CD14-positive monocyte (primary cell): ENCODE results near the gene PTCH2. TPM values are rescaled to one million over a fixed set of nuclear protein-coding genes. Genes with fewer than 3 reads are reported as not detected.

Source experiments
- DNase-seq, 3 donors: peaks; one replicate each; pipeline ENCODE4 v3.0.0-alpha.2; 2011 to 2022
- H2AFZ ChIP-seq: 2 replicates; pipeline ENCODE4 v1.6.0; 2012; ENCODE audit warnings: mild to moderate bottlenecking, low read depth, low read length, inconsistent platforms; ENCODE audit not compliant: insufficient read depth, poor library complexity, severe bottlenecking
- H3K27ac ChIP-seq, 2 donors: 1 replicate in 1 of 2; 2 replicates in 1 of 2; pipeline ENCODE4 v1.5.1; 2012 to 2013; ENCODE audit warnings: low read length in 2 of 2, control low read depth in 1 of 2, inconsistent platforms in 1 of 2, low read depth in 1 of 2, mild to moderate bottlenecking in 1 of 2
- H3K27me3 ChIP-seq, 2 donors: one replicate each; pipeline versions ENCODE4 v1.6.0 to v1.6.1; 2011 to 2013; ENCODE audit warnings: low read length in 2 of 2; ENCODE audit not compliant: control insufficient read depth in 2 of 2, insufficient read depth in 2 of 2
- H3K36me3 ChIP-seq, 2 donors: replicated peaks in 1 of 2; 1 replicate in 1 of 2; 2 replicates in 1 of 2; pipeline versions ENCODE4 v1.5.1 to v1.6.1; 2012 to 2013; ENCODE audit warnings: low read length in 2 of 2, control low read depth in 1 of 2, inconsistent platforms in 1 of 2, mild to moderate bottlenecking in 1 of 2; ENCODE audit not compliant: insufficient read depth in 2 of 2, control insufficient read depth in 1 of 2
- H3K4me1 ChIP-seq, 2 donors: 1 replicate in 1 of 2; 2 replicates in 1 of 2; pipeline versions ENCODE4 v1.5.1 to v1.6.1; 2012 to 2013; ENCODE audit warnings: low read length in 2 of 2, control low read depth in 1 of 2, inconsistent platforms in 1 of 2, mild to moderate bottlenecking in 1 of 2, moderate library complexity in 1 of 2; ENCODE audit not compliant: insufficient read depth in 2 of 2, control insufficient read depth in 1 of 2
- H3K4me2 ChIP-seq: replicated peaks from 2 replicates; pipeline ENCODE3; 2012; ENCODE audit warnings: low read length, moderate library complexity, mild to moderate bottlenecking; ENCODE audit not compliant: poor library complexity, severe bottlenecking; ENCODE audit errors: extremely low read depth
- H3K4me3 ChIP-seq, 3 experiments: fragments of 200-600 bp in 1 of 3; sonication (generic) in 1 of 3; replicated peaks in 1 of 3; 1 replicate in 2 of 3; 2 replicates in 1 of 3; pipeline ENCODE4 v1.5.1; 2011 to 2013; ENCODE audit warnings: low read length in 3 of 3, mild to moderate bottlenecking in 3 of 3, control low read depth in 2 of 3, low read depth in 2 of 3, inconsistent platforms in 1 of 3, moderate library complexity in 1 of 3
- H3K79me2 ChIP-seq: 2 replicates; pipeline ENCODE4 v1.6.0; 2012; ENCODE audit warnings: mild to moderate bottlenecking, control low read depth, inconsistent platforms, low read length, moderate library complexity; ENCODE audit not compliant: insufficient read depth
- H3K9ac ChIP-seq: 2 replicates; pipeline ENCODE4 v1.6.0; 2017; ENCODE audit warnings: low read length, mild to moderate bottlenecking; ENCODE audit not compliant: insufficient read depth, poor library complexity, severe bottlenecking
- H3K9me3 ChIP-seq, 2 donors: replicated peaks in 1 of 2; 1 replicate in 1 of 2; 2 replicates in 1 of 2; pipeline versions ENCODE4 v1.5.1 to v1.6.1; 2012 to 2013; ENCODE audit warnings: low read length in 2 of 2, control low read depth in 1 of 2; ENCODE audit not compliant: control insufficient read depth in 1 of 2, insufficient read depth in 1 of 2
- H4K20me1 ChIP-seq: 2 replicates; pipeline ENCODE4 v1.6.0; 2012; ENCODE audit warnings: mild to moderate bottlenecking, low read length, control low read depth, moderate library complexity; ENCODE audit not compliant: insufficient read depth
- H3K27ac Mint-ChIP-seq, 7 donors: one replicate each; pipeline ENCODE4 v1.8.0; 2020; ENCODE audit warnings: mild to moderate bottlenecking in 7 of 7, mixed read lengths in 7 of 7, moderate library complexity in 6 of 7, inconsistent platforms in 2 of 7
- H3K27me3 Mint-ChIP-seq, 3 donors: one replicate each; pipeline ENCODE4 v1.8.0; 2021 to 2022; ENCODE audit warnings: low read depth in 3 of 3, mild to moderate bottlenecking in 3 of 3, mixed read lengths in 3 of 3, moderate library complexity in 3 of 3, inconsistent platforms in 1 of 3
- H3K36me3 Mint-ChIP-seq, 2 donors: one replicate each; pipeline ENCODE4 v1.8.0; 2020; ENCODE audit warnings: mixed read lengths in 2 of 2, inconsistent platforms in 1 of 2, mild to moderate bottlenecking in 1 of 2
- H3K4me1 Mint-ChIP-seq: one replicate; pipeline ENCODE4 v1.8.0; 2020; ENCODE audit warnings: mild to moderate bottlenecking, mixed read lengths
- H3K4me3 Mint-ChIP-seq, 2 donors: one replicate each; pipeline ENCODE4 v1.8.0; 2020; ENCODE audit warnings: mild to moderate bottlenecking in 2 of 2, mixed read lengths in 2 of 2, moderate library complexity in 1 of 2
- H3K9me3 Mint-ChIP-seq, 7 donors: one replicate each; pipeline ENCODE4 v1.8.0; 2020 to 2022; ENCODE audit warnings: mixed read lengths in 7 of 7, mild to moderate bottlenecking in 6 of 7, moderate library complexity in 6 of 7, inconsistent platforms in 2 of 7
- CTCF ChIP-seq: fragments of 200-600 bp; IDR thresholded peaks from one replicate; pipeline ENCODE4 v1.8.0; 2022; ENCODE audit warnings: antibody characterized with exemption, mild to moderate bottlenecking
- WGBS: methylation state at CpG from one replicate; pipeline ENCODE4 v1.1.5; 2013; ENCODE audit warnings: missing lambda C conversion rate; ENCODE audit not compliant: insufficient coverage; 5-methylcytosine and 5-hydroxymethylcytosine counted together
- intact Hi-C, 2 donors: fragments of 100-400 bp; cut with micrococcal nuclease; formaldehyde crosslinking; loops; one replicate each; pipeline versions ENCODE4 v1.15.0 to v1.15.1; 2023
- polyA plus RNA-seq, 3 donors: library from polyadenylated mRNA; depleted of rRNA in 1 of 3; unstranded in 2 of 3; stranded (reverse) in 1 of 3; fragments of 300-500 nt in 2 of 3; fragments of >200 nt in 1 of 3; fragmentation: Illumina TruSeq in 2 of 3; gene quantifications; 1 replicate in 2 of 3; 2 replicates in 1 of 3; pipeline ENCODE4 v1.2.3, GENCODE V29; 2012 to 2021

The PTCH2 gene
- polyA plus RNA-seq, 3 donors: 0.18 to 0.71 (median 0.22) TPM

- no peak overlapping the region for H3K4me3 ChIP-seq
- peaks cover 23 to 31% of the 10 kb centered on the region in 2 donors for H3K4me1 ChIP-seq
- Mint-ChIP-seq H3K36me3 (peaks cover 46 to 57% of the 10 kb centered on the region in 2 donors), H3K9me3 (no peaks in the 10 kb centered on the region), H3K4me3 (peak overlapping the region in 1 of 2 donors; percentile 9), H3K27me3 (peaks cover 0 to 3% (median 0%) of the 10 kb centered on the region in 3 donors), H3K4me1 (peaks cover 34% of the 10 kb centered on the region), H3K27ac (peak overlapping the region in 6 of 7 donors; percentile 46 to 79 (median 72))
- intact Hi-C loops: loop anchor here (5.0 to 10.0 kb wide), 4 partner anchors 35 to 525 kb away; partner anchors contain the start of gene EIF2B3 (in 1 of the 2)
- no peaks in the 10 kb centered on the region for H3K9me3 ChIP-seq
- H3K36me3 ChIP-seq: peaks cover 32 to 54% of the 10 kb centered on the region in 2 donors
- no peaks in the 10 kb centered on the region for H3K27me3 ChIP-seq
- WGBS: 82% methylated on average over 13 of the region's 14 CpGs
- no peak for TF ChIP-seq CTCF
- no peak overlapping the region for H2AFZ ChIP-seq
- DNase-seq: no peak
- peaks cover 34% of the 10 kb centered on the region for H3K79me2 ChIP-seq
- peaks cover 45% of the 10 kb centered on the region for H4K20me1 ChIP-seq
- H3K27ac ChIP-seq: peak overlapping the region in 1 of 2 donors; percentile 93
- peak overlapping the region; percentile 11 for H3K4me2 ChIP-seq
- no peak overlapping the region for H3K9ac ChIP-seq
These were observed 65.5 kb downstream of the PTCH2 start for GRCh38 chr1:44777547-44777946.

- peaks cover 44 to 53% of the 10 kb centered on the region in 2 donors for H3K36me3 Mint-ChIP-seq
- H3K4me1 Mint-ChIP-seq: peaks cover 34% of the 10 kb centered on the region
- Histone ChIP-seq H3K4me3 (peak overlapping the region in 2 of 3 experiments; percentile 86 to 90), H3K27me3 (no peaks in the 10 kb centered on the region), H2AFZ (no peak overlapping the region), H3K36me3 (peaks cover 32 to 52% of the 10 kb centered on the region in 2 donors), H3K4me2 (peak overlapping the region; percentile 86), H3K4me1 (peaks cover 23 to 31% of the 10 kb centered on the region in 2 donors), H3K9me3 (no peaks in the 10 kb centered on the region), H3K79me2 (peaks cover 34% of the 10 kb centered on the region), H4K20me1 (peaks cover 45% of the 10 kb centered on the region), H3K27ac (peak overlapping the region; percentile 86 to 93), H3K9ac (peak overlapping the region; percentile 90)
- DNase-seq: no peak
- peak overlapping the region; percentile 92 to 100 (median 96) for H3K27ac Mint-ChIP-seq
- no peaks in the 10 kb centered on the region for H3K9me3 Mint-ChIP-seq
- intact Hi-C loops: loop anchor here (5.0 to 10.0 kb wide), 4 partner anchors 34 to 526 kb away; partner anchors contain the start of gene EIF2B3 (in 1 of the 2)
- TF ChIP-seq CTCF: no peak
- H3K4me3 Mint-ChIP-seq: peak overlapping the region; percentile 92 to 96
- H3K27me3 Mint-ChIP-seq: peaks cover 0 to 2% (median 0%) of the 10 kb centered on the region in 3 donors
- 58% methylated on average over 8 of the region's 12 CpGs for WGBS
These were observed 66.4 kb downstream of the PTCH2 start for GRCh38 chr1:44776730-44777068.
